SK-N-SH treated with all-trans-retinoic acid at 6 μM for 48 hours (cell line): ENCODE measurements around the gene TIGD6.

ENCODE experiments used
- ATAC-seq: fragments of 200-7000 bp; cut with Tn5 transposase; 3 replicates; pipeline ENCODE4 v1.9.1; 2020; ENCODE audit warnings: mild to moderate bottlenecking, moderate library complexity
- ARNTL ChIP-seq: fragments of 450-650 bp; formaldehyde crosslinking; IDR thresholded peaks from 2 replicates; pipeline ENCODE4 v1.5.0; 2020; ENCODE audit warnings: low read depth, mild to moderate bottlenecking, moderate library complexity, borderline replicate concordance
- BACH2 ChIP-seq: fragments of 250-450 bp; sonication (Bioruptor Pico); IDR thresholded peaks from 2 replicates; pipeline ENCODE4 v1.9.0; 2021; ENCODE audit warnings: mild to moderate bottlenecking, borderline replicate concordance
- ESRRG ChIP-seq: fragments of 250-450 bp; sonication (Bioruptor Pico); IDR thresholded peaks from 2 replicates; pipeline ENCODE4 v1.6.1; 2021; ENCODE audit warnings: mild to moderate bottlenecking
- GLIS3 ChIP-seq: fragments of 250-450 bp; sonication (Bioruptor Pico); IDR thresholded peaks from 2 replicates; pipeline ENCODE4 v1.5.0; 2020; ENCODE audit warnings: mild to moderate bottlenecking, moderate library complexity
- ISL1 ChIP-seq: fragments of 250-450 bp; sonication (Bioruptor Pico); IDR thresholded peaks from 2 replicates; pipeline ENCODE4 v2.1.2; 2022; ENCODE audit warnings: mild to moderate bottlenecking, moderate library complexity
- OSR1 ChIP-seq: fragments of 250-450 bp; sonication (Bioruptor Pico); IDR thresholded peaks from 2 replicates; pipeline ENCODE4 v1.8.0; 2022; ENCODE audit warnings: moderate library complexity, mild to moderate bottlenecking, inconsistent platforms
- PPARA ChIP-seq: fragments of 250-450 bp; sonication (Bioruptor Pico); IDR thresholded peaks from 2 replicates; pipeline ENCODE4 v1.5.0; 2020; ENCODE audit warnings: mild to moderate bottlenecking, borderline replicate concordance
- RARB ChIP-seq: fragments of 250-450 bp; sonication (Bioruptor Pico); IDR thresholded peaks from 2 replicates; pipeline ENCODE4 v1.8.0; 2021; ENCODE audit warnings: mild to moderate bottlenecking, moderate library complexity
- SNAI2 ChIP-seq: fragments of 250-450 bp; sonication (Bioruptor Pico); IDR thresholded peaks from 2 replicates; pipeline ENCODE4 v1.5.0; 2020; ENCODE audit warnings: mild to moderate bottlenecking, moderate library complexity
- TOX ChIP-seq: fragments of 250-450 bp; sonication (Bioruptor Pico); IDR thresholded peaks from 2 replicates; pipeline ENCODE4 v1.8.0; 2021; ENCODE audit warnings: mild to moderate bottlenecking, moderate library complexity, borderline replicate concordance
- ZC3H10 ChIP-seq: fragments of 250-450 bp; sonication (Bioruptor Pico); IDR thresholded peaks from 2 replicates; pipeline ENCODE4 v1.5.1; 2021; ENCODE audit warnings: mild to moderate bottlenecking, moderate library complexity
- ZFP3 ChIP-seq: fragments of 250-450 bp; sonication (Bioruptor Pico); IDR thresholded peaks from 2 replicates; pipeline ENCODE4 v1.5.0; 2020; ENCODE audit warnings: mild to moderate bottlenecking, moderate library complexity
- ZFP30 ChIP-seq: fragments of 450-650 bp; formaldehyde crosslinking; IDR thresholded peaks from 2 replicates; pipeline ENCODE4 v1.5.0; 2022; ENCODE audit warnings: mild to moderate bottlenecking, moderate library complexity
- ZNF565 ChIP-seq: fragments of 450-650 bp; formaldehyde crosslinking; conservative IDR thresholded peaks from 2 replicates; pipeline ENCODE4 v1.5.0; 2020; ENCODE audit warnings: low read depth, mild to moderate bottlenecking, moderate library complexity
- ZNF70 ChIP-seq: fragments of 450-650 bp; formaldehyde crosslinking; IDR thresholded peaks from 2 replicates; pipeline ENCODE4 v1.5.0; 2020; ENCODE audit warnings: mild to moderate bottlenecking, moderate library complexity
- ZNF8 ChIP-seq: fragments of 450-650 bp; formaldehyde crosslinking; IDR thresholded peaks from 2 replicates; pipeline ENCODE4 v1.5.0; 2020; ENCODE audit warnings: mild to moderate bottlenecking, moderate library complexity
- TF ChIP-seq, protein P1 (sequence below): fragments of 250-450 bp; sonication (Bioruptor Pico); IDR thresholded peaks from 2 replicates; pipeline ENCODE4 v1.8.0; 2020; ENCODE audit warnings: mild to moderate bottlenecking, moderate library complexity, borderline replicate concordance
- TF ChIP-seq, protein P2 (sequence below): fragments of 250-450 bp; sonication (Bioruptor Pico); IDR thresholded peaks from 2 replicates; pipeline ENCODE4 v1.5.0; 2020; ENCODE audit warnings: mild to moderate bottlenecking, moderate library complexity
- TF ChIP-seq, protein P3 (sequence below): fragments of 250-450 bp; sonication (Bioruptor Pico); IDR thresholded peaks from 2 replicates; pipeline ENCODE4 v1.5.1; 2021; ENCODE audit warnings: mild to moderate bottlenecking, moderate library complexity
- TF ChIP-seq, protein P4 (sequence below): fragments of 250-450 bp; sonication (Bioruptor Pico); IDR thresholded peaks from 2 replicates; pipeline ENCODE4 v1.8.0; 2021; ENCODE audit warnings: low read depth, mild to moderate bottlenecking, moderate library complexity, borderline replicate concordance
- TF ChIP-seq, protein P5 (sequence below): fragments of 250-450 bp; sonication (Bioruptor Pico); IDR thresholded peaks from 2 replicates; pipeline ENCODE4 v1.5.1; 2020; ENCODE audit warnings: low read depth, mild to moderate bottlenecking, moderate library complexity

TIGD6 gene

DNA sequence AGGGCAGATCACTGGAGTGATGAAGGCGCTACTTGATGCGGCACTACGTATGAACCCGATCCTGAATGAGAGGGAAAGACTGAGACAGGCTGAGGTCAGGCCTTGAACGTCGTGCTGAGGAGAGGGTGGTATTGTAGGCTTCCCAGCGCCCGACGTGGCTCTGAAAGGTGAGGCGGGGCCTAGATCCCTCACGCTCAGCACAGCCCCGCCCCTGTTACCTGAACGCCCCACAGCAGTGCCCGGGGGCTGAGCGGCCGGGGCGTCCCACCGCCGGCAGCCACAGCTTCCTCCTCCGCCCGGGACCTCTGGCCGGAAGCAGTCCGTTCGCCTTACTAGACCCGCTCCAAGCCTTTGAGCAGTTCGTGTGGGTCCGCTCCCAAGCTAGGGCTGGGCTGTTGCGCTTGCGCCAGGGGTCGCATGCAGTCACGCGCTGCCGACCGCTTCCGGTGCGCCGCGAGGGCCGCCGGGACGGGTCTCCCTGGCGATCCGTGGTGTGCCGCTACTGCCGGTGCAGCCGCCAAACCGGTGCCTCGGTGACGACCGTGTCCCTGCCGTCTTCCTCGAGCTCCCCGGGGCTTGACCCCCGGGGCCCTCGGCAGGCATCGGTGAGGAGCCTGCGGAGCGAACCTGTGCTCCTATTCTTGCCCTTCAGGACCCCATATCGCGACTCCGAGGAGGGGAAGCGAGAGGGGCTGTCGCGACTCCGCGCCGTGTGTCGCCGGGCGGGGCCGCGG is at the start of gene TIGD6, which contains the start of gene HMGXB3:
Gene TIGD6 (minus strand): TSS at position 399 of the 734 bp plus-strand sequence. CDS start 4,306 bp downstream, outside the sequence.
Gene HMGXB3 (plus strand): TSS at position 484 of the 734 bp plus-strand sequence. CDS start 4,114 bp downstream, outside the sequence.
- no peak for TF ChIP-seq ESRRG (CRISPR knock-in tag)
- TF ChIP-seq ZFP3 (CRISPR knock-in tag) = peak; percentile 53; the same call in 1 of the 2 replicates
- no peak for TF ChIP-seq ISL1 (CRISPR knock-in tag)
- peak; percentile 92 for ATAC-seq

DNA sequence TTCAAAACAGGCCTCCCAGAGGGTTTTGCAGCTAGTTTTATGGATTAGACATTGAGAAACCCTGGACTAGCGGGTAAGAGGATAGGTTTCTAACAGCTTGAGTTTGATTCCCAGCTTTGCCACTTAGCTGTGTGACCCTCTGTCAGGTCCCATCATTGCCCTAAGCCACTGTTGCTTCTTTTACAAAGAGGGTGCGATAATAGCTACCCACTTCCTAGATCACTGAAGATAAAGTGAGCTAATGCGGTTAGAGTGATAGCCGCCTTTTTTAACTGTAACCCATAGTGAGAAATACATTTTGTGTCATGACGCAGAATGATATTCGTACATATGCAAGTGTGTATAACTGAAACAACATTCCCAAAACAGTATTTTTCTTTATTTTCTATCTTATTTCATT is 45.6 kb upstream of the TIGD6 start:
- TF ChIP-seq ARNTL = no peak
- TF ChIP-seq, protein P1, sequence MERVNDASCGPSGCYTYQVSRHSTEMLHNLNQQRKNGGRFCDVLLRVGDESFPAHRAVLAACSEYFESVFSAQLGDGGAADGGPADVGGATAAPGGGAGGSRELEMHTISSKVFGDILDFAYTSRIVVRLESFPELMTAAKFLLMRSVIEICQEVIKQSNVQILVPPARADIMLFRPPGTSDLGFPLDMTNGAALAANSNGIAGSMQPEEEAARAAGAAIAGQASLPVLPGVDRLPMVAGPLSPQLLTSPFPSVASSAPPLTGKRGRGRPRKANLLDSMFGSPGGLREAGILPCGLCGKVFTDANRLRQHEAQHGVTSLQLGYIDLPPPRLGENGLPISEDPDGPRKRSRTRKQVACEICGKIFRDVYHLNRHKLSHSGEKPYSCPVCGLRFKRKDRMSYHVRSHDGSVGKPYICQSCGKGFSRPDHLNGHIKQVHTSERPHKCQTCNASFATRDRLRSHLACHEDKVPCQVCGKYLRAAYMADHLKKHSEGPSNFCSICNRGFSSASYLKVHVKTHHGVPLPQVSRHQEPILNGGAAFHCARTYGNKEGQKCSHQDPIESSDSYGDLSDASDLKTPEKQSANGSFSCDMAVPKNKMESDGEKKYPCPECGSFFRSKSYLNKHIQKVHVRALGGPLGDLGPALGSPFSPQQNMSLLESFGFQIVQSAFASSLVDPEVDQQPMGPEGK = no peak
- TF ChIP-seq, protein P2, sequence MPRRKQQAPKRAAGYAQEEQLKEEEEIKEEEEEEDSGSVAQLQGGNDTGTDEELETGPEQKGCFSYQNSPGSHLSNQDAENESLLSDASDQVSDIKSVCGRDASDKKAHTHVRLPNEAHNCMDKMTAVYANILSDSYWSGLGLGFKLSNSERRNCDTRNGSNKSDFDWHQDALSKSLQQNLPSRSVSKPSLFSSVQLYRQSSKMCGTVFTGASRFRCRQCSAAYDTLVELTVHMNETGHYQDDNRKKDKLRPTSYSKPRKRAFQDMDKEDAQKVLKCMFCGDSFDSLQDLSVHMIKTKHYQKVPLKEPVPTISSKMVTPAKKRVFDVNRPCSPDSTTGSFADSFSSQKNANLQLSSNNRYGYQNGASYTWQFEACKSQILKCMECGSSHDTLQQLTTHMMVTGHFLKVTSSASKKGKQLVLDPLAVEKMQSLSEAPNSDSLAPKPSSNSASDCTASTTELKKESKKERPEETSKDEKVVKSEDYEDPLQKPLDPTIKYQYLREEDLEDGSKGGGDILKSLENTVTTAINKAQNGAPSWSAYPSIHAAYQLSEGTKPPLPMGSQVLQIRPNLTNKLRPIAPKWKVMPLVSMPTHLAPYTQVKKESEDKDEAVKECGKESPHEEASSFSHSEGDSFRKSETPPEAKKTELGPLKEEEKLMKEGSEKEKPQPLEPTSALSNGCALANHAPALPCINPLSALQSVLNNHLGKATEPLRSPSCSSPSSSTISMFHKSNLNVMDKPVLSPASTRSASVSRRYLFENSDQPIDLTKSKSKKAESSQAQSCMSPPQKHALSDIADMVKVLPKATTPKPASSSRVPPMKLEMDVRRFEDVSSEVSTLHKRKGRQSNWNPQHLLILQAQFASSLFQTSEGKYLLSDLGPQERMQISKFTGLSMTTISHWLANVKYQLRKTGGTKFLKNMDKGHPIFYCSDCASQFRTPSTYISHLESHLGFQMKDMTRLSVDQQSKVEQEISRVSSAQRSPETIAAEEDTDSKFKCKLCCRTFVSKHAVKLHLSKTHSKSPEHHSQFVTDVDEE (CRISPR knock-in tag) = no peak
- TF ChIP-seq SNAI2 (CRISPR knock-in tag) = no peak
- TF ChIP-seq, protein P3, sequence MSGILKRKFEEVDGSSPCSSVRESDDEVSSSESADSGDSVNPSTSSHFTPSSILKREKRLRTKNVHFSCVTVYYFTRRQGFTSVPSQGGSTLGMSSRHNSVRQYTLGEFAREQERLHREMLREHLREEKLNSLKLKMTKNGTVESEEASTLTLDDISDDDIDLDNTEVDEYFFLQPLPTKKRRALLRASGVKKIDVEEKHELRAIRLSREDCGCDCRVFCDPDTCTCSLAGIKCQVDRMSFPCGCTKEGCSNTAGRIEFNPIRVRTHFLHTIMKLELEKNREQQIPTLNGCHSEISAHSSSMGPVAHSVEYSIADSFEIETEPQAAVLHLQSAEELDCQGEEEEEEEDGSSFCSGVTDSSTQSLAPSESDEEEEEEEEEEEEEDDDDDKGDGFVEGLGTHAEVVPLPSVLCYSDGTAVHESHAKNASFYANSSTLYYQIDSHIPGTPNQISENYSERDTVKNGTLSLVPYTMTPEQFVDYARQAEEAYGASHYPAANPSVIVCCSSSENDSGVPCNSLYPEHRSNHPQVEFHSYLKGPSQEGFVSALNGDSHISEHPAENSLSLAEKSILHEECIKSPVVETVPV = no peak
- TF ChIP-seq ZC3H10 (CRISPR knock-in tag) = no peak
- TF ChIP-seq ZNF70 (CRISPR knock-in tag) = no peak
- TF ChIP-seq ZFP30 (CRISPR knock-in tag) = no peak
- TF ChIP-seq ISL1 (CRISPR knock-in tag) = no peak
- no peak for TF ChIP-seq TOX (CRISPR knock-in tag)
- no peak for TF ChIP-seq PPARA (CRISPR knock-in tag)
- TF ChIP-seq, protein P4, sequence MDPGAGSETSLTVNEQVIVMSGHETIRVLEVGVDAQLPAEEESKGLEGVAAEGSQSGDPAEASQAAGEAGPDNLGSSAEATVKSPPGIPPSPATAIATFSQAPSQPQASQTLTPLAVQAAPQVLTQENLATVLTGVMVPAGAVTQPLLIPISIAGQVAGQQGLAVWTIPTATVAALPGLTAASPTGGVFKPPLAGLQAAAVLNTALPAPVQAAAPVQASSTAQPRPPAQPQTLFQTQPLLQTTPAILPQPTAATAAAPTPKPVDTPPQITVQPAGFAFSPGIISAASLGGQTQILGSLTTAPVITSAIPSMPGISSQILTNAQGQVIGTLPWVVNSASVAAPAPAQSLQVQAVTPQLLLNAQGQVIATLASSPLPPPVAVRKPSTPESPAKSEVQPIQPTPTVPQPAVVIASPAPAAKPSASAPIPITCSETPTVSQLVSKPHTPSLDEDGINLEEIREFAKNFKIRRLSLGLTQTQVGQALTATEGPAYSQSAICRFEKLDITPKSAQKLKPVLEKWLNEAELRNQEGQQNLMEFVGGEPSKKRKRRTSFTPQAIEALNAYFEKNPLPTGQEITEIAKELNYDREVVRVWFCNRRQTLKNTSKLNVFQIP (CRISPR knock-in tag) = no peak
- TF ChIP-seq, protein P5, sequence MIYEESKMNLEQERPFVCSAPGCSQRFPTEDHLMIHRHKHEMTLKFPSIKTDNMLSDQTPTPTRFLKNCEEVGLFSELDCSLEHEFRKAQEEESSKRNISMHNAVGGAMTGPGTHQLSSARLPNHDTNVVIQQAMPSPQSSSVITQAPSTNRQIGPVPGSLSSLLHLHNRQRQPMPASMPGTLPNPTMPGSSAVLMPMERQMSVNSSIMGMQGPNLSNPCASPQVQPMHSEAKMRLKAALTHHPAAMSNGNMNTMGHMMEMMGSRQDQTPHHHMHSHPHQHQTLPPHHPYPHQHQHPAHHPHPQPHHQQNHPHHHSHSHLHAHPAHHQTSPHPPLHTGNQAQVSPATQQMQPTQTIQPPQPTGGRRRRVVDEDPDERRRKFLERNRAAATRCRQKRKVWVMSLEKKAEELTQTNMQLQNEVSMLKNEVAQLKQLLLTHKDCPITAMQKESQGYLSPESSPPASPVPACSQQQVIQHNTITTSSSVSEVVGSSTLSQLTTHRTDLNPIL (CRISPR knock-in tag) = no peak
- no peak for ATAC-seq

DNA sequence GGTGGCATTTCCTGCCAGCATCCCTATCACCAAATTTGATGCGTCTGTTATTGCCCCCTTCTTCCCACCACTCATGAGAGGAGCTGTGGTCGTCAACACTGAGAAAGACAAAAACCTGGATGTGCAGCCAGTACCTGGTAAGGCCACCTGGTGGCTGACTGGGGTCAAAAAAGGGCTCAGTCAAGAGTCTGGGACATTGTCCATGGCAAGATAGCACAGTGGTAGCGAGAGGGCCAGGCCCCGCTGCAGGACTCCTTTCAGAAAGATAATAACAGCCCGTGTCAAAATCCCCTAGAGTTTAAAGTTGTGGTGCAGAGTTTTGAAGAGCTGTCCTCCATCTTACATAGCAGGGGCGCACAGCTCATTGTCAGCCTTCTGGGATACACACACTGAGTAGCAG is 45.1 kb upstream of the TIGD6 start:
- ATAC-seq = no peak
- TF ChIP-seq GLIS3 (CRISPR knock-in tag) (no peak), ZNF8 (CRISPR knock-in tag) (no peak), ZNF565 (CRISPR knock-in tag) (no peak), ZFP3 (CRISPR knock-in tag) (no peak), ZNF70 (CRISPR knock-in tag) (no peak), TOX (CRISPR knock-in tag) (no peak), ZFP30 (CRISPR knock-in tag) (no peak), OSR1 (CRISPR knock-in tag) (no peak), ZC3H10 (CRISPR knock-in tag) (no peak), RARB (CRISPR knock-in tag) (no peak), PPARA (CRISPR knock-in tag) (no peak), BACH2 (no peak)
- TF ChIP-seq, protein P4 (CRISPR knock-in tag) = no peak
- TF ChIP-seq, protein P3 = no peak
- TF ChIP-seq, protein P2 (CRISPR knock-in tag) = no peak
